HepG2 (cell line): ENCODE measurements around the gene CRIM1. TPM values are rescaled to one million over a fixed set of nuclear protein-coding genes. Genes with fewer than 3 reads are reported as not detected.
A peak's percentile ranks its signal among the peaks of the same experiment; 100 is the strongest.

ENCODE experiments used
- ATAC-seq: fragments of 200-7000 bp; cut with Tn5 transposase; 3 replicates; pipeline ENCODE4 v1.9.1; 2020; ENCODE audit warnings: mild to moderate bottlenecking, moderate library complexity
- BruUV-seq: library from RNA; stranded (reverse); fragments of 400-500 nt; replicated peaks from 2 replicates; lab custom pipeline; 2021; lab: Mats Ljungman, UMichigan
- CTCF ChIA-PET: fragments of 300-600 bp; formaldehyde crosslinking; extraction: SDS; loops from one replicate; lab custom pipeline; 2021; ENCODE audit warnings: low total read pairs, inconsistent platforms, low intra/inter-chr PET ratio; lab: Yijun Ruan, JAX
- POLR2A ChIA-PET: fragments of 350-600 bp; sonication (Branson Sonifier 250); formaldehyde crosslinking; loops from one replicate; lab custom pipeline; 2020; ENCODE audit warnings: antibody characterized with exemption, inconsistent platforms; lab: Yijun Ruan, JAX
- DNase-seq: peaks from one replicate; pipeline ENCODE4 v3.0.0-alpha.2; 2015; ENCODE audit warnings: low spot score
- FAIRE-seq: peaks from 3 replicates; lab custom pipeline; 2011; peaks lifted over from hg19 to GRCh38; lab: Jason Lieb, UNC
- H2AFZ ChIP-seq: one replicate; pipeline ENCODE4 v1.6.1; 2011; ENCODE audit warnings: low read length, inconsistent platforms
- H3K27ac ChIP-seq: fragments of 300-600 bp; 3 replicates; pipeline ENCODE4 v1.8.0; 2011; ENCODE audit warnings: mixed run types, mild to moderate bottlenecking, mixed read lengths, low read length, inconsistent platforms; ENCODE audit not compliant: insufficient read depth; ENCODE audit errors: extremely low read length
- H3K27me3 ChIP-seq, 2 experiments: fragments of 200-600 bp in 1 of 2; 2 replicates in 1 of 2; 3 replicates in 1 of 2; pipeline versions ENCODE4 v1.6.0 to v1.8.0; 2011; ENCODE audit warnings: low read length in 2 of 2, mild to moderate bottlenecking in 2 of 2, moderate library complexity in 2 of 2, inconsistent platforms in 1 of 2; ENCODE audit not compliant: insufficient read depth in 2 of 2, control insufficient read depth in 1 of 2
- H3K36me3 ChIP-seq, 2 experiments: fragments of 200-600 bp in 1 of 2; replicated peaks in 1 of 2; 2 replicates in 1 of 2; 3 replicates in 1 of 2; pipeline versions ENCODE4 v1.5.1 to v1.8.0; 2011; ENCODE audit warnings: low read length in 2 of 2, inconsistent platforms in 1 of 2; ENCODE audit not compliant: insufficient read depth in 2 of 2, control insufficient read depth in 1 of 2
- H3K4me1 ChIP-seq: 2 replicates; pipeline ENCODE4 v1.5.1; 2012; ENCODE audit warnings: low read length, inconsistent platforms; ENCODE audit not compliant: insufficient read depth
- H3K4me2 ChIP-seq: 2 replicates; pipeline ENCODE4 v1.6.0; 2011; ENCODE audit warnings: low read depth, low read length, inconsistent platforms
- H3K4me3 ChIP-seq, 3 experiments: fragments of 200-600 bp in 1 of 3; sonication (generic), shearing (Covaris generic) in 1 of 3; replicated peaks in 1 of 3; 2 replicates each; pipeline ENCODE4 v1.5.1; 2011 to 2016; ENCODE audit warnings: low read length in 3 of 3, inconsistent platforms in 2 of 3, low read depth in 2 of 3, mild to moderate bottlenecking in 2 of 3, control low read depth in 1 of 3, mixed read lengths in 1 of 3; ENCODE audit not compliant: insufficient read depth in 1 of 3
- H3K79me2 ChIP-seq: one replicate; pipeline ENCODE4 v1.6.1; 2011; ENCODE audit warnings: low read length, inconsistent platforms; ENCODE audit not compliant: insufficient read depth
- H3K9ac ChIP-seq: 2 replicates; pipeline ENCODE4 v1.6.0; 2011; ENCODE audit warnings: mild to moderate bottlenecking, low read depth, low read length, inconsistent platforms; ENCODE audit not compliant: insufficient read depth
- H3K9me3 ChIP-seq: 2 replicates; pipeline ENCODE4 v1.5.1; 2012; ENCODE audit warnings: mild to moderate bottlenecking, low read length
- H4K20me1 ChIP-seq: 2 replicates; pipeline ENCODE4 v1.6.0; 2011; ENCODE audit warnings: inconsistent platforms, mild to moderate bottlenecking, low read length, moderate library complexity; ENCODE audit not compliant: insufficient read depth
- BCL6 ChIP-seq: IDR thresholded peaks from 2 replicates; pipeline ENCODE4 v1.6.1; 2016; ENCODE audit warnings: missing genetic modification reagents, missing compliant biosample characterization
- DNMT3B ChIP-seq: conservative IDR thresholded peaks from 2 replicates; pipeline ENCODE4 v1.6.1; 2016; ENCODE audit warnings: missing biosample characterization, control low read depth
- FOSL1 ChIP-seq: sonication (generic); formaldehyde crosslinking; IDR thresholded peaks from 2 replicates; pipeline ENCODE4 v1.9.0; 2021; ENCODE audit warnings: missing genetic modification reagents, borderline replicate concordance
- FOXA1 ChIP-seq, 2 experiments: fragments of 450-650 bp in 1 of 2; sonication (generic) in 1 of 2; formaldehyde crosslinking in 1 of 2; IDR thresholded peaks; 2 replicates each; pipeline versions ENCODE4 v1.4.0 to v1.6.1; 2016 to 2020; ENCODE audit warnings: missing genetic modification reagents in 1 of 2
- FOXA3 ChIP-seq: IDR thresholded peaks from 2 replicates; pipeline ENCODE4 v1.6.1; 2016; ENCODE audit warnings: missing genetic modification reagents, missing compliant biosample characterization
- GATAD2A ChIP-seq: IDR thresholded peaks from 2 replicates; pipeline ENCODE4 v1.6.1; 2016
- KAT8 ChIP-seq: IDR thresholded peaks from 2 replicates; pipeline ENCODE4 v1.6.1; 2016; ENCODE audit warnings: missing genetic modification reagents, missing compliant biosample characterization
- MIER3 ChIP-seq: IDR thresholded peaks from 2 replicates; pipeline ENCODE4 v1.6.1; 2016; ENCODE audit warnings: missing compliant biosample characterization, borderline replicate concordance
- NFIC ChIP-seq: IDR thresholded peaks from 2 replicates; pipeline ENCODE4 v1.6.1; 2012; ENCODE audit warnings: mild to moderate bottlenecking, low read length, inconsistent platforms
- PAXIP1 ChIP-seq: sonication (generic); formaldehyde crosslinking; conservative IDR thresholded peaks from 2 replicates; pipeline ENCODE4 v1.4.0; 2020; ENCODE audit warnings: mild to moderate bottlenecking, missing genetic modification reagents, moderate library complexity
- RARA ChIP-seq: IDR thresholded peaks from 2 replicates; pipeline ENCODE4 v1.6.1; 2016; ENCODE audit warnings: missing genetic modification reagents, missing compliant biosample characterization
- SAP130 ChIP-seq: IDR thresholded peaks from 2 replicates; pipeline ENCODE4 v1.6.1; 2016; ENCODE audit warnings: low read depth
- SOX13 ChIP-seq, 3 experiments: fragments of 450-650 bp in 1 of 3; sonication (generic) in 1 of 3; formaldehyde crosslinking in 1 of 3; IDR thresholded peaks in 2 of 3; conservative IDR thresholded peaks in 1 of 3; 2 replicates each; pipeline versions ENCODE4 v1.5.0 to v1.6.1; 2016 to 2020; ENCODE audit warnings: antibody characterized with exemption in 1 of 3, mild to moderate bottlenecking in 1 of 3, missing compliant biosample characterization in 1 of 3, missing genetic modification reagents in 1 of 3, moderate library complexity in 1 of 3
- TCF7 ChIP-seq: sonication (generic); IDR thresholded peaks from 2 replicates; pipeline ENCODE4 v1.6.1; 2016; ENCODE audit warnings: antibody characterized with exemption, low read depth
- TEAD3 ChIP-seq: optimal IDR thresholded peaks from 2 replicates; pipeline ENCODE3; 2016; ENCODE audit warnings: borderline replicate concordance
- ZBTB20 ChIP-seq: sonication (generic); formaldehyde crosslinking; IDR thresholded peaks from 2 replicates; pipeline ENCODE4 v1.8.1; 2023; ENCODE audit warnings: missing genetic modification reagents, low read depth, mild to moderate bottlenecking, borderline replicate concordance
- ZBTB42 ChIP-seq: sonication (generic); formaldehyde crosslinking; IDR thresholded peaks from 2 replicates; pipeline ENCODE4 v1.5.0; 2020; ENCODE audit warnings: mild to moderate bottlenecking, missing genetic modification reagents
- ZBTB43 ChIP-seq: sonication (generic); formaldehyde crosslinking; conservative IDR thresholded peaks from 2 replicates; pipeline ENCODE4 v1.4.0; 2020; ENCODE audit warnings: missing genetic modification reagents
- ZNF275 ChIP-seq: sonication (generic); formaldehyde crosslinking; IDR thresholded peaks from 2 replicates; pipeline ENCODE4 v1.8.0; 2022; ENCODE audit warnings: missing genetic modification reagents, mild to moderate bottlenecking, inconsistent platforms, borderline replicate concordance
- WGBS: methylation state at CpG from one replicate; pipeline ENCODE4 v1.1.6; 2017; ENCODE audit warnings: low lambda C conversion rate; 5-methylcytosine and 5-hydroxymethylcytosine counted together
- in situ Hi-C: cut with HindIII; loops from 2 replicates; pipeline ENCODE4 v1.10.0; 2017; ENCODE audit warnings: low pct_unique_long_range_greater_than_20kb; ENCODE audit not compliant: extremely low pct_ligation_motif_present
- intact Hi-C: fragments of 100-400 bp; cut with micrococcal nuclease; formaldehyde crosslinking; loops from one replicate; pipeline ENCODE4 v1.10.0; 2022; ENCODE audit not compliant: unreplicated experiment
- polyA plus RNA-seq, 8 experiments: library from polyadenylated mRNA; depleted of rRNA in 3 of 8; stranded (reverse) in 7 of 8; unstranded in 1 of 8; fragments of >200 nt; fragmentation: Illumina TruSeq in 4 of 8; extraction: Trizol in 4 of 8; gene quantifications; 2 replicates each; pipeline versions ENCODE4 v1.2.1 to v1.2.3, GENCODE V29; 2011 to 2016; ENCODE audit warnings: low read depth in 4 of 8, missing spikeins in 1 of 8, mixed read lengths in 1 of 8; ENCODE audit not compliant: insufficient read depth in 1 of 8
- total RNA-seq, 5 experiments: library from RNA; depleted of rRNA; stranded (reverse); fragments of >200 nt; fragmentation: Illumina TruSeq; extraction: Trizol; gene quantifications; 2 replicates each; pipeline ENCODE4 v1.2.3, GENCODE V29; 2016; ENCODE audit warnings: low read depth in 1 of 5

Gene CRIM1
- total and polyA plus RNA-seq, 2 of the 13 experiments (the other 11 are each of a cell fraction or from before 2014, with no cell fraction given): 39.1 to 69.9 TPM

GRCh38 chr2:36453652-36454051 lies 98.1 kb downstream of the CRIM1 start:
- BruUV-seq: no TSS peak
- POLR2A ChIA-PET: interaction anchor here (1.2 kb wide), 1 partner anchor 21 kb away, joined by 3 read pairs; no protein-coding TSS in a partner anchor
- TF ChIP-seq RARA (CRISPR knock-in tag): peak; percentile 52; the same call in 1 of the 2 replicates
- peak; percentile 12 for TF ChIP-seq TEAD3 (CRISPR knock-in tag)
- TF ChIP-seq ZBTB20: 0 out of 2 replicates have a peak, but pooled peaks have one; percentile 52
- no peak for TF ChIP-seq KAT8 (CRISPR knock-in tag)
- peak; percentile 59 for TF ChIP-seq FOXA3 (CRISPR knock-in tag)
- TF ChIP-seq SOX13 (IDR thresholded peaks at IDR 0.05): no peak
- TF ChIP-seq SOX13 (CRISPR knock-in tag; conservative IDR thresholded peaks at IDR 0.05 in 1 of 2, IDR thresholded peaks at IDR 0.05 in 1 of 2): peak in 1 of 2 experiments; percentile 49; a peak in 1 of 4 replicates
- peak; percentile 74; the same call in 1 of the 2 replicates for TF ChIP-seq FOSL1 (CRISPR knock-in tag)
- no peak for TF ChIP-seq FOXA1 (IDR thresholded peaks at IDR 0.05)
- 0 out of 2 replicates have a peak, but pooled peaks have one; percentile 7 for TF ChIP-seq FOXA1 (CRISPR knock-in tag; IDR thresholded peaks at IDR 0.05)
- TF ChIP-seq MIER3 (CRISPR knock-in tag): peak; percentile 28; the same call in 1 of the 2 replicates
- TF ChIP-seq GATAD2A (CRISPR knock-in tag): peak; percentile 63
- no peak for TF ChIP-seq ZNF275 (CRISPR knock-in tag)
- peak; percentile 53; the same call in 1 of the 2 replicates for TF ChIP-seq NFIC
- TF ChIP-seq SAP130 (CRISPR knock-in tag): peak; percentile 36; the same call in 1 of the 2 replicates
- TF ChIP-seq BCL6 (CRISPR knock-in tag): peak; percentile 16; the same call in 1 of the 2 replicates
- 0 out of 2 replicates have a peak, but pooled peaks have one; percentile 36 for TF ChIP-seq DNMT3B (CRISPR knock-in tag)
- TF ChIP-seq ZBTB43 (CRISPR knock-in tag): peak; percentile 32; the same call in 1 of the 2 replicates
- no peak for TF ChIP-seq ZBTB42 (CRISPR knock-in tag)
- peak; percentile 47 for TF ChIP-seq PAXIP1 (CRISPR knock-in tag)
- TF ChIP-seq TCF7: 0 out of 2 replicates have a peak, but pooled peaks have one; percentile 18

More at GRCh38 chr2:36453652-36454051, 98.1 kb downstream of the CRIM1 start:
- Histone ChIP-seq H3K27ac (no peak overlapping the region), H4K20me1 (peaks cover 8% of the 10 kb centered on the region; the same call in 1 of the 2 replicates), H3K79me2 (peaks cover 7% of the 10 kb centered on the region), H3K36me3 (peaks cover 32 to 65% of the 10 kb centered on the region in 2 experiments), H3K9ac (no peak overlapping the region), H3K4me3 (no peak overlapping the region), H3K9me3 (no peaks in the 10 kb centered on the region), H3K4me2 (no peak overlapping the region), H3K27me3 (no peaks in the 10 kb centered on the region), H2AFZ (no peak overlapping the region), H3K4me1 (peaks cover 68% of the 10 kb centered on the region)
- in situ Hi-C loops (no loop called here), intact Hi-C loops (loop anchor here (2.0 to 5.0 kb wide), 2 partner anchors 21 to 41 kb away; no protein-coding TSS in a partner anchor)
- CTCF ChIA-PET: no interaction called here
- FAIRE-seq: no peak
- 29% methylated on average over 3 of the region's 3 CpGs for WGBS
- DNase-seq: peak; percentile 52
- no peak; the same call in 2 of the 3 replicates for ATAC-seq
